K562 (cell line): ENCODE measurements around the gene CCT4. TPM values are rescaled to one million over a fixed set of nuclear protein-coding genes. Genes with fewer than 3 reads are reported as not detected.

Experiments used
- CBX1 ChIP-seq: sonication (generic); IDR thresholded peaks from 2 replicates; pipeline ENCODE4 v1.6.1; 2016; ENCODE audit warnings: antibody characterized with exemption, low read depth, mild to moderate bottlenecking
- CSDE1 ChIP-seq, 2 experiments: fragments of 450-650 bp; IDR thresholded peaks; 2 replicates each; pipeline ENCODE4 v1.6.1; 2016; ENCODE audit warnings: mild to moderate bottlenecking in 1 of 2
- ELF4 ChIP-seq: fragments of 450-650 bp; formaldehyde crosslinking; IDR thresholded peaks from 2 replicates; pipeline ENCODE4 v1.4.0; 2022; ENCODE audit warnings: missing genetic modification characterization
- ETV1 ChIP-seq: fragments of 450-650 bp; conservative IDR thresholded peaks from 2 replicates; pipeline ENCODE4 v1.6.1; 2016; ENCODE audit warnings: missing genetic modification characterization, control low read depth, low read depth, missing compliant biosample characterization
- FOXK2 ChIP-seq, 2 experiments: fragments of 450-650 bp; IDR thresholded peaks in 1 of 2; conservative IDR thresholded peaks in 1 of 2; 2 replicates each; pipeline ENCODE4 v1.6.1; 2016; ENCODE audit warnings: low read depth in 2 of 2, mild to moderate bottlenecking in 1 of 2
- IFI16 ChIP-seq: fragments of 250-450 bp; sonication (Bioruptor Pico); IDR thresholded peaks from 2 replicates; pipeline ENCODE4 v2.1.2; 2022; ENCODE audit warnings: mild to moderate bottlenecking, inconsistent platforms
- JUN ChIP-seq, 2 experiments: sonication (generic) in 1 of 2; formaldehyde crosslinking in 1 of 2; IDR thresholded peaks; 2 replicates each; pipeline versions ENCODE4 v1.6.1 to v1.8.0; 2012 to 2022; ENCODE audit warnings: borderline replicate concordance in 2 of 2, mild to moderate bottlenecking in 2 of 2, improper control_type of control experiment in 1 of 2, low read depth in 1 of 2, low read length in 1 of 2, missing genetic modification reagents in 1 of 2
- JUND ChIP-seq, 2 experiments: IDR thresholded peaks; 2 replicates in 1 of 2; 3 replicates in 1 of 2; pipeline ENCODE4 v1.6.1; 2011; ENCODE audit warnings: borderline replicate concordance in 2 of 2, low read depth in 2 of 2, low read length in 2 of 2, improper control_type of control experiment in 1 of 2, missing biosample characterization in 1 of 2, missing genetic modification characterization in 1 of 2, missing genetic modification reagents in 1 of 2
- NFE2 ChIP-seq: IDR thresholded peaks from 2 replicates; pipeline ENCODE4 v1.6.1; 2014; ENCODE audit warnings: antibody characterized with exemption, low read depth
- SMAD1 ChIP-seq: fragments of 150-350 bp; IDR thresholded peaks from 2 replicates; pipeline ENCODE4 v1.6.1; 2014; ENCODE audit warnings: low read length, low read depth; ENCODE audit not compliant: partially characterized antibody
- ZBTB8A ChIP-seq: fragments of 450-650 bp; IDR thresholded peaks from 2 replicates; pipeline ENCODE4 v1.6.1; 2018; ENCODE audit warnings: mild to moderate bottlenecking, moderate library complexity; ENCODE audit not compliant: partially characterized antibody
- ZZZ3 ChIP-seq: fragments of 450-650 bp; IDR thresholded peaks from 2 replicates; pipeline ENCODE4 v1.6.1; 2016; ENCODE audit warnings: antibody characterized with exemption, mild to moderate bottlenecking, moderate library complexity
- polyA plus RNA-seq, 8 experiments: library from polyadenylated mRNA; depleted of rRNA in 4 of 8; stranded (reverse) in 5 of 8; unstranded in 3 of 8; fragments of >200 nt; fragmentation: Nextera tagmentation in 2 of 8; fragmentation: Illumina TruSeq in 1 of 8; extraction: Ambion mirVana in 2 of 8; extraction: Trizol in 1 of 8; gene quantifications; 2 replicates each; pipeline versions ENCODE4 v1.2.1 to v1.2.3, GENCODE V29; 2011 to 2014; ENCODE audit warnings: inconsistent platforms in 1 of 8, missing spikeins in 1 of 8
- total RNA-seq, 7 experiments: library from RNA; depleted of rRNA in 6 of 7; stranded (reverse); fragments of >200 nt in 6 of 7; fragmentation: Illumina TruSeq in 2 of 7; extraction: Trizol in 2 of 7; gene quantifications; 2 replicates each; pipeline versions ENCODE4 v1.2.1 to v1.2.3, GENCODE V29; 2011 to 2021; ENCODE audit warnings: low replicate concordance in 1 of 7
- TF ChIP-seq, protein P1 (sequence below): fragments of 450-650 bp; IDR thresholded peaks from 2 replicates; pipeline ENCODE4 v1.6.1; 2016; ENCODE audit warnings: mild to moderate bottlenecking
- TF ChIP-seq, protein P2 (sequence below): fragments of 450-650 bp; IDR thresholded peaks from one replicate; pipeline ENCODE4 v1.6.1; 2018; ENCODE audit warnings: mild to moderate bottlenecking, moderate library complexity; ENCODE audit not compliant: partially characterized antibody
- TF ChIP-seq, protein P3 (sequence below): fragments of 200-800 bp; sonication (Bioruptor generic); IDR thresholded peaks from 2 replicates; pipeline ENCODE4 v1.6.1; 2017; ENCODE audit warnings: missing genetic modification characterization, missing compliant biosample characterization
- TF ChIP-seq, protein P4 (sequence below): fragments of 250-450 bp; sonication (Bioruptor Pico); IDR thresholded peaks from 2 replicates; pipeline ENCODE4 v1.4.0; 2020; ENCODE audit warnings: mild to moderate bottlenecking
- TF ChIP-seq, protein P5 (sequence below): fragments of 450-650 bp; IDR thresholded peaks from 2 replicates; pipeline ENCODE4 v1.6.1; 2017; ENCODE audit warnings: mild to moderate bottlenecking, moderate library complexity

CCT4 gene
- total and polyA plus RNA-seq, 9 of the 15 experiments (the other 6 are each of a cell fraction or from before 2014, with no cell fraction given) = 101 to 368 (median 303) TPM

DNA sequence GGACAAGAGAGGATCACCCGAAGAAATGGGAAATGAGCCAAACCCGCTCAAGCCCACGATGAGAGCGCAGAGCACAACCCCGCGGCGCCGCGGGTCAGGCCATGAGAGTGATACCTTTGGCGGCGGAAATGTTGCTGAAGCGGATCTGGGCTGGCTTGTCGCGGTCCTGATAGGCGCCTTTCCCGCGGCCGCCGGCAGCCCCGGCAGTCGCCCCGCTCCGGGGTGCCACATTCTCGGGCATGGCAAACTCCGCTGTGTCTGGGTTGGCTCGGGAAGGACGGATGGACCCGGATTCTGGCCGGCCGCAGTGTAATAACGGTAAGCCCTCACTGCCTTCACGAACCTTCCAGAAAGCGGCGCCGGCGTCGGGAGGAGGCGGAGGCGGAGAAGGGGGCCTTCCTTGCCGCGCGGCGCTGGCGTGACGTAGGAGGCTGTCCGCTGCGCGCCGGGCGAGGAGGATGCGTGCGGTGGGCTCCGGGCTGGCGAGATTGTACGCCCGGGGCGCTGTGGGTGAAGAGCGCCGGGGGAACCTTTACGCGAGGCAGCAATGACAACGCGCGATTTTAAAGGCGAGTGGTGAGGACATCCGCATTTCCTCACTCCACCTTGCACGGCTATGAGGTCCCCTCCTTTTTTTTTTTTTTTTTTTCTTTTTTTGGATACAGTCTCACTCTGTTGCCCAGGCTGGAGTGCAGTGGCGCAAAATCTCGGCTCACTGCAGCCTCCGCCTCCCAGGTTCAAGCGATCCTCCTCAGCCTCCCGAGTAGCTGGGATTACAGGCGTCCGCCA lies at the start of gene CCT4 (continued):
- TF ChIP-seq JUN (IDR thresholded peaks at IDR 0.05; ENCODE audit: borderline replicate concordance, low read depth, low read length) (0 out of 2 replicates have a peak, but pooled peaks have one; percentile 18), JUN (CRISPR knock-in tag; IDR thresholded peaks at IDR 0.05; ENCODE audit: borderline replicate concordance) (0 out of 2 replicates have a peak, but pooled peaks have one; percentile 24), JUND (IDR thresholded peaks at IDR 0.05; ENCODE audit: borderline replicate concordance, low read depth, low read length) (no peak), JUND (tag; IDR thresholded peaks at IDR 0.05; ENCODE audit: borderline replicate concordance, low read depth, low read length) (no peak; the same call in 2 of the 3 replicates), NFE2 (peak; percentile 97), ZBTB8A (no peak), ELF4 (no peak), SMAD1 (peak; percentile 73), ZZZ3 (peak; percentile 99), IFI16 (no peak), CBX1 (peak; percentile 79; the same call in 1 of the 2 replicates), ETV1 (peak; percentile 67), FOXK2 (conservative IDR thresholded peaks at IDR 0.05 in 1 of 2, IDR thresholded peaks at IDR 0.05 in 1 of 2; ENCODE audit: low read depth in 2 of 2) (peak; percentile 47 to 56; a peak in 2 of 4 replicates), CSDE1 (IDR thresholded peaks at IDR 0.05) (peak in 1 of 2 experiments; percentile 78; a peak in 1 of 4 replicates)
- TF ChIP-seq, protein P1, sequence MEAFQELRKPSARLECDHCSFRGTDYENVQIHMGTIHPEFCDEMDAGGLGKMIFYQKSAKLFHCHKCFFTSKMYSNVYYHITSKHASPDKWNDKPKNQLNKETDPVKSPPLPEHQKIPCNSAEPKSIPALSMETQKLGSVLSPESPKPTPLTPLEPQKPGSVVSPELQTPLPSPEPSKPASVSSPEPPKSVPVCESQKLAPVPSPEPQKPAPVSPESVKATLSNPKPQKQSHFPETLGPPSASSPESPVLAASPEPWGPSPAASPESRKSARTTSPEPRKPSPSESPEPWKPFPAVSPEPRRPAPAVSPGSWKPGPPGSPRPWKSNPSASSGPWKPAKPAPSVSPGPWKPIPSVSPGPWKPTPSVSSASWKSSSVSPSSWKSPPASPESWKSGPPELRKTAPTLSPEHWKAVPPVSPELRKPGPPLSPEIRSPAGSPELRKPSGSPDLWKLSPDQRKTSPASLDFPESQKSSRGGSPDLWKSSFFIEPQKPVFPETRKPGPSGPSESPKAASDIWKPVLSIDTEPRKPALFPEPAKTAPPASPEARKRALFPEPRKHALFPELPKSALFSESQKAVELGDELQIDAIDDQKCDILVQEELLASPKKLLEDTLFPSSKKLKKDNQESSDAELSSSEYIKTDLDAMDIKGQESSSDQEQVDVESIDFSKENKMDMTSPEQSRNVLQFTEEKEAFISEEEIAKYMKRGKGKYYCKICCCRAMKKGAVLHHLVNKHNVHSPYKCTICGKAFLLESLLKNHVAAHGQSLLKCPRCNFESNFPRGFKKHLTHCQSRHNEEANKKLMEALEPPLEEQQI = peak; percentile 68
- TF ChIP-seq, protein P2, sequence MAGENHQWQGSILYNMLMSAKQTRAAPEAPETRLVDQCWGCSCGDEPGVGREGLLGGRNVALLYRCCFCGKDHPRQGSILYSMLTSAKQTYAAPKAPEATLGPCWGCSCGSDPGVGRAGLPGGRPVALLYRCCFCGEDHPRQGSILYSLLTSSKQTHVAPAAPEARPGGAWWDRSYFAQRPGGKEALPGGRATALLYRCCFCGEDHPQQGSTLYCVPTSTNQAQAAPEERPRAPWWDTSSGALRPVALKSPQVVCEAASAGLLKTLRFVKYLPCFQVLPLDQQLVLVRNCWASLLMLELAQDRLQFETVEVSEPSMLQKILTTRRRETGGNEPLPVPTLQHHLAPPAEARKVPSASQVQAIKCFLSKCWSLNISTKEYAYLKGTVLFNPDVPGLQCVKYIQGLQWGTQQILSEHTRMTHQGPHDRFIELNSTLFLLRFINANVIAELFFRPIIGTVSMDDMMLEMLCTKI = no peak
- TF ChIP-seq, protein P3, sequence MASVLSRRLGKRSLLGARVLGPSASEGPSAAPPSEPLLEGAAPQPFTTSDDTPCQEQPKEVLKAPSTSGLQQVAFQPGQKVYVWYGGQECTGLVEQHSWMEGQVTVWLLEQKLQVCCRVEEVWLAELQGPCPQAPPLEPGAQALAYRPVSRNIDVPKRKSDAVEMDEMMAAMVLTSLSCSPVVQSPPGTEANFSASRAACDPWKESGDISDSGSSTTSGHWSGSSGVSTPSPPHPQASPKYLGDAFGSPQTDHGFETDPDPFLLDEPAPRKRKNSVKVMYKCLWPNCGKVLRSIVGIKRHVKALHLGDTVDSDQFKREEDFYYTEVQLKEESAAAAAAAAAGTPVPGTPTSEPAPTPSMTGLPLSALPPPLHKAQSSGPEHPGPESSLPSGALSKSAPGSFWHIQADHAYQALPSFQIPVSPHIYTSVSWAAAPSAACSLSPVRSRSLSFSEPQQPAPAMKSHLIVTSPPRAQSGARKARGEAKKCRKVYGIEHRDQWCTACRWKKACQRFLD (CRISPR knock-in tag) = peak; percentile 72
- TF ChIP-seq, protein P4, sequence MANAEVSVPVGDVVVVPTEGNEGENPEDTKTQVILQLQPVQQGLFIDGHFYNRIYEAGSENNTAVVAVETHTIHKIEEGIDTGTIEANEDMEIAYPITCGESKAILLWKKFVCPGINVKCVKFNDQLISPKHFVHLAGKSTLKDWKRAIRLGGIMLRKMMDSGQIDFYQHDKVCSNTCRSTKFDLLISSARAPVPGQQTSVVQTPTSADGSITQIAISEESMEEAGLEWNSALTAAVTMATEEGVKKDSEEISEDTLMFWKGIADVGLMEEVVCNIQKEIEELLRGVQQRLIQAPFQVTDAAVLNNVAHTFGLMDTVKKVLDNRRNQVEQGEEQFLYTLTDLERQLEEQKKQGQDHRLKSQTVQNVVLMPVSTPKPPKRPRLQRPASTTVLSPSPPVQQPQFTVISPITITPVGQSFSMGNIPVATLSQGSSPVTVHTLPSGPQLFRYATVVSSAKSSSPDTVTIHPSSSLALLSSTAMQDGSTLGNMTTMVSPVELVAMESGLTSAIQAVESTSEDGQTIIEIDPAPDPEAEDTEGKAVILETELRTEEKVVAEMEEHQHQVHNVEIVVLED (CRISPR knock-in tag) = peak; percentile 71; the same call in 1 of the 2 replicates
- TF ChIP-seq, protein P5, sequence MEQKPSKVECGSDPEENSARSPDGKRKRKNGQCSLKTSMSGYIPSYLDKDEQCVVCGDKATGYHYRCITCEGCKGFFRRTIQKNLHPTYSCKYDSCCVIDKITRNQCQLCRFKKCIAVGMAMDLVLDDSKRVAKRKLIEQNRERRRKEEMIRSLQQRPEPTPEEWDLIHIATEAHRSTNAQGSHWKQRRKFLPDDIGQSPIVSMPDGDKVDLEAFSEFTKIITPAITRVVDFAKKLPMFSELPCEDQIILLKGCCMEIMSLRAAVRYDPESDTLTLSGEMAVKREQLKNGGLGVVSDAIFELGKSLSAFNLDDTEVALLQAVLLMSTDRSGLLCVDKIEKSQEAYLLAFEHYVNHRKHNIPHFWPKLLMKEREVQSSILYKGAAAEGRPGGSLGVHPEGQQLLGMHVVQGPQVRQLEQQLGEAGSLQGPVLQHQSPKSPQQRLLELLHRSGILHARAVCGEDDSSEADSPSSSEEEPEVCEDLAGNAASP = no peak
